H9 (cell line): ENCODE data around the gene MAPK14. TPM values are rescaled to one million over a fixed set of nuclear protein-coding genes. Genes with fewer than 3 reads are reported as not detected.

Experiments used
- DNase-seq: peaks from one replicate; pipeline ENCODE4 v3.0.0-alpha.2; 2017
- H2AFZ ChIP-seq: one replicate; pipeline ENCODE4 v1.6.1; 2013; ENCODE audit warnings: mild to moderate bottlenecking, low read length, control low read depth, moderate library complexity
- H2AK5ac ChIP-seq: 2 replicates; pipeline ENCODE4 v1.6.1; 2013; ENCODE audit warnings: low read length, control low read depth, mixed read lengths; ENCODE audit not compliant: insufficient read length
- H2BK120ac ChIP-seq: one replicate; pipeline ENCODE4 v1.6.1; 2013; ENCODE audit warnings: low read depth, mild to moderate bottlenecking, low read length, control low read depth, inconsistent platforms; ENCODE audit not compliant: poor library complexity, severe bottlenecking
- H2BK12ac ChIP-seq: 2 replicates; pipeline ENCODE4 v1.6.1; 2013; ENCODE audit warnings: low read length, control low read depth, mixed read lengths, low read depth; ENCODE audit not compliant: insufficient read length
- H2BK15ac ChIP-seq: 2 replicates; pipeline ENCODE4 v1.6.1; 2013; ENCODE audit warnings: low read depth, low read length, control low read depth
- H2BK20ac ChIP-seq: one replicate; pipeline ENCODE4 v1.6.1; 2013; ENCODE audit warnings: low read depth, mild to moderate bottlenecking, low read length, control low read depth, inconsistent platforms; ENCODE audit not compliant: poor library complexity, severe bottlenecking
- H2BK5ac ChIP-seq: 2 replicates; pipeline ENCODE4 v1.6.1; 2013; ENCODE audit warnings: low read length, control low read depth, mixed read lengths; ENCODE audit not compliant: insufficient read length
- H3K14ac ChIP-seq: 2 replicates; pipeline ENCODE4 v1.6.1; 2013; ENCODE audit warnings: low read length, control low read depth; ENCODE audit not compliant: insufficient read depth
- H3K18ac ChIP-seq: 2 replicates; pipeline ENCODE4 v1.6.1; 2013; ENCODE audit warnings: low read depth, mild to moderate bottlenecking, mixed read lengths, low read length, control low read depth; ENCODE audit not compliant: insufficient read length
- H3K23ac ChIP-seq: 2 replicates; pipeline ENCODE4 v1.6.1; 2013; ENCODE audit warnings: low read length, control low read depth, mixed read lengths, low read depth; ENCODE audit not compliant: insufficient read length
- H3K23me2 ChIP-seq: 2 replicates; pipeline ENCODE4 v1.6.1; 2013; ENCODE audit warnings: low read depth, mild to moderate bottlenecking, mixed read lengths, low read length, control low read depth; ENCODE audit not compliant: insufficient read length, poor library complexity, severe bottlenecking
- H3K27ac ChIP-seq: 2 replicates; pipeline ENCODE4 v1.5.1; 2013; ENCODE audit warnings: low read length, control low read depth, mixed read lengths, low read depth; ENCODE audit not compliant: insufficient read length
- H3K27me3 ChIP-seq: 2 replicates; pipeline ENCODE4 v1.6.1; 2013; ENCODE audit warnings: low read length, control low read depth, inconsistent platforms; ENCODE audit not compliant: insufficient read depth
- H3K4ac ChIP-seq: 2 replicates; pipeline ENCODE4 v1.6.1; 2013; ENCODE audit warnings: low read depth, mild to moderate bottlenecking, control low read depth, inconsistent platforms, low read length, moderate library complexity
- H3K4me1 ChIP-seq: 2 replicates; pipeline ENCODE4 v1.6.1; 2013; ENCODE audit warnings: low read length, control low read depth, inconsistent platforms; ENCODE audit not compliant: insufficient read depth
- H3K4me2 ChIP-seq: 2 replicates; pipeline ENCODE4 v1.6.1; 2013; ENCODE audit warnings: low read length, control low read depth, mixed read lengths; ENCODE audit not compliant: insufficient read length, insufficient read depth
- H3K56ac ChIP-seq: 2 replicates; pipeline ENCODE4 v1.6.1; 2013; ENCODE audit warnings: low read depth, mild to moderate bottlenecking, mixed read lengths, low read length, control low read depth; ENCODE audit not compliant: insufficient read length
- H3K79me1 ChIP-seq: 2 replicates; pipeline ENCODE4 v1.6.1; 2013; ENCODE audit warnings: low read depth, mild to moderate bottlenecking, moderate library complexity, low read length, control low read depth, inconsistent platforms; ENCODE audit not compliant: insufficient read depth, poor library complexity, severe bottlenecking
- H3K79me2 ChIP-seq: 2 replicates; pipeline ENCODE4 v1.6.1; 2013; ENCODE audit warnings: low read length, control low read depth, inconsistent platforms; ENCODE audit not compliant: insufficient read depth
- H3K9ac ChIP-seq: 2 replicates; pipeline ENCODE4 v1.6.1; 2013; ENCODE audit warnings: low read length, control low read depth, mixed read lengths; ENCODE audit not compliant: insufficient read length; ENCODE audit errors: extremely low read depth
- H3K9me3 ChIP-seq: one replicate; pipeline ENCODE4 v1.6.1; 2013; ENCODE audit warnings: low read depth, low read length, inconsistent platforms; ENCODE audit not compliant: control insufficient read depth
- H3T11ph ChIP-seq: one replicate; pipeline ENCODE4 v1.6.1; 2013; ENCODE audit warnings: mild to moderate bottlenecking, low read length, control low read depth, inconsistent platforms
- H4K20me1 ChIP-seq: one replicate; pipeline ENCODE4 v1.6.1; 2013; ENCODE audit not compliant: control insufficient read depth, insufficient read length, insufficient read depth
- H4K5ac ChIP-seq: 2 replicates; pipeline ENCODE4 v1.6.1; 2013; ENCODE audit warnings: low read depth, mild to moderate bottlenecking, mixed read lengths, low read length, control low read depth; ENCODE audit not compliant: insufficient read length
- H4K8ac ChIP-seq: replicated peaks from 2 replicates; pipeline ENCODE4 v1.6.1; 2013; ENCODE audit warnings: low read length, control low read depth, mixed read lengths, low read depth; ENCODE audit not compliant: insufficient read length
- H4K91ac ChIP-seq: 2 replicates; pipeline ENCODE4 v1.6.1; 2013; ENCODE audit warnings: low read depth, mild to moderate bottlenecking, moderate library complexity, mixed read lengths, low read length, control low read depth; ENCODE audit not compliant: insufficient read length
- H3K27ac Mint-ChIP-seq, 3 experiments: 2 replicates in 2 of 3; 3 replicates in 1 of 3; pipeline ENCODE4 v1.8.0; 2020 to 2021; ENCODE audit warnings: mixed read lengths in 3 of 3, mild to moderate bottlenecking in 1 of 3, moderate library complexity in 1 of 3
- H3K27me3 Mint-ChIP-seq: 2 replicates; pipeline ENCODE4 v1.8.0; 2021; ENCODE audit warnings: low read depth, mild to moderate bottlenecking, moderate library complexity, mixed read lengths
- H3K36me3 Mint-ChIP-seq, 3 experiments: 2 replicates in 2 of 3; 3 replicates in 1 of 3; pipeline ENCODE4 v1.8.0; 2020 to 2021; ENCODE audit warnings: low read depth in 3 of 3, mixed read lengths in 3 of 3; ENCODE audit not compliant: insufficient read depth in 1 of 3
- H3K4me1 Mint-ChIP-seq, 2 experiments: 2 replicates each; pipeline ENCODE4 v1.8.0; 2020; ENCODE audit warnings: mixed read lengths in 2 of 2
- H3K4me3 Mint-ChIP-seq, 2 experiments: 2 replicates in 1 of 2; 3 replicates in 1 of 2; pipeline ENCODE4 v1.8.0; 2020 to 2021; ENCODE audit warnings: mild to moderate bottlenecking in 2 of 2, mixed read lengths in 2 of 2, moderate library complexity in 1 of 2
- H3K9me3 Mint-ChIP-seq, 2 experiments: 2 replicates in 1 of 2; 3 replicates in 1 of 2; pipeline ENCODE4 v1.8.0; 2020; ENCODE audit warnings: mild to moderate bottlenecking in 2 of 2, mixed read lengths in 2 of 2, moderate library complexity in 1 of 2
- WGBS: extraction: QIAGEN DNeasy Blood & Tissue Kit; methylation state at CpG from one replicate; pipeline ENCODE4 v1.1.7; 2013; ENCODE audit warnings: missing lambda C conversion rate, low lambda C conversion rate, mixed read lengths; ENCODE audit not compliant: insufficient read length; ENCODE audit errors: extremely low coverage; 5-methylcytosine and 5-hydroxymethylcytosine counted together
- total RNA-seq: library from RNA; stranded (reverse); gene quantifications from 2 replicates; pipeline ENCODE4 v1.2.1, GENCODE V29; 2021
- TF ChIP-seq, protein P1 (sequence below): fragments of 200-600 bp; sonication (generic); conservative IDR thresholded peaks from 3 replicates; pipeline ENCODE4 v1.8.0; 2021; ENCODE audit warnings: antibody characterized with exemption, mild to moderate bottlenecking

The MAPK14 gene
- total RNA-seq, 1 experiment from 2014 or later: 40.5 TPM

DNA sequence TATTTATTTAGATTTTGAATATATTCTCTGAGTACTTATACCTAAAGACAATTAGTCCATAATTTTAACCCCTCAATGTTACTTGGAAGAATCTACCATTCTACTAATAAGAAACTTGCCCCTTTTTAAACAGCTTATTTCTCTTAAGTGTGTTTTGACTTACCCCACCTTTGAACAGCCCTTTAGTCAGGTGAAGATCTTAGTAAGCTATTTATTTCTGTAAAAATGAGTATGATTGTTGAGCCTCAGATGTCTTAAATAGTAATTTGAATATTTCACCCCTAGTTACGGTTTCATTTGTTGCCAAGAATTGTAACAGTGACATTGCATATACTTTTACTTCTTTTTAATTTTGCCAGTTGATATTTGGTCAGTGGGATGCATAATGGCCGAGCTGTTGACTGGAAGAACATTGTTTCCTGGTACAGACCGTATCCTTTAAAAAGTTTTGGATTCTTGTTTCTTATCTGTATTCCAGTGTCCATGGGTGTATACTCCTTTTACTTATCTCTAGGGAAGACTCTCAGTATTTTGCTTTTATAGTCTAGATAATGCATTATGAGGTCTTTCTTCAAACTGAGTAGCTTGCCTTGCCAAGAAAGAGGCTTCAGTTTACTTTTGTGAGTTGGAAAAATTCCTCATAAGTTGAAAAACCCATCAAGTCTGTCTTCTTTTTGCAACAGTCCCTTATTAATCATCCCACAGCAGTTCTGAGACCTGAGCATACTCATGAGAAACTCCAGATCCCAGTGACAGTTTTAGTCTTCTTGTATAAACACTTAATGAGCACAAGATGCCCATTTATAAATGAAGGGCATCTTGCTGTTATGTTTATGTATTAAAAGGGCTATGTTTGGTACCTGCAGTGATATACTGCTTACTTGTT lies 48.8 kb downstream of the MAPK14 start:
- Histone ChIP-seq H3K18ac (no peak overlapping the region), H3K56ac (no peak overlapping the region), H3K14ac (no peak overlapping the region), H2AK5ac (no peak overlapping the region), H4K8ac (no peak overlapping the region), H3K9ac (no peak overlapping the region), H3K79me1 (no peaks in the 10 kb centered on the region), H2BK12ac (no peak overlapping the region), H3K9me3 (no peaks in the 10 kb centered on the region), H3K27ac (no peak overlapping the region), H2BK20ac (no peak overlapping the region), H4K91ac (no peak overlapping the region), H2BK15ac (no peak overlapping the region), H3T11ph (no peak overlapping the region), H2BK120ac (no peak overlapping the region), H4K5ac (no peak overlapping the region), H3K79me2 (no peaks in the 10 kb centered on the region), H2BK5ac (no peak overlapping the region), H3K23ac (no peak overlapping the region), H3K27me3 (no peaks in the 10 kb centered on the region), H4K20me1 (no peaks in the 10 kb centered on the region), H3K4ac (no peak overlapping the region), H2AFZ (no peak overlapping the region), H3K4me1 (no peaks in the 10 kb centered on the region), H3K23me2 (no peaks in the 10 kb centered on the region), H3K4me2 (no peak overlapping the region)
- Mint-ChIP-seq H3K27me3 (no peaks in the 10 kb centered on the region), H3K36me3 (peaks cover 19 to 40% (median 22%) of the 10 kb centered on the region in 3 experiments; a peak in 6 of 7 replicates), H3K27ac (no peak overlapping the region), H3K9me3 (peaks cover 4 to 6% of the 10 kb centered on the region in 2 experiments; a peak in 2 of 5 replicates), H3K4me1 (peaks cover 4% of the 10 kb centered on the region in 2 experiments; a peak in 2 of 4 replicates), H3K4me3 (no peak overlapping the region)
- no CpG with 5 or more reads among the region's 3 CpGs for WGBS
- DNase-seq: no peak
- TF ChIP-seq, protein P1, sequence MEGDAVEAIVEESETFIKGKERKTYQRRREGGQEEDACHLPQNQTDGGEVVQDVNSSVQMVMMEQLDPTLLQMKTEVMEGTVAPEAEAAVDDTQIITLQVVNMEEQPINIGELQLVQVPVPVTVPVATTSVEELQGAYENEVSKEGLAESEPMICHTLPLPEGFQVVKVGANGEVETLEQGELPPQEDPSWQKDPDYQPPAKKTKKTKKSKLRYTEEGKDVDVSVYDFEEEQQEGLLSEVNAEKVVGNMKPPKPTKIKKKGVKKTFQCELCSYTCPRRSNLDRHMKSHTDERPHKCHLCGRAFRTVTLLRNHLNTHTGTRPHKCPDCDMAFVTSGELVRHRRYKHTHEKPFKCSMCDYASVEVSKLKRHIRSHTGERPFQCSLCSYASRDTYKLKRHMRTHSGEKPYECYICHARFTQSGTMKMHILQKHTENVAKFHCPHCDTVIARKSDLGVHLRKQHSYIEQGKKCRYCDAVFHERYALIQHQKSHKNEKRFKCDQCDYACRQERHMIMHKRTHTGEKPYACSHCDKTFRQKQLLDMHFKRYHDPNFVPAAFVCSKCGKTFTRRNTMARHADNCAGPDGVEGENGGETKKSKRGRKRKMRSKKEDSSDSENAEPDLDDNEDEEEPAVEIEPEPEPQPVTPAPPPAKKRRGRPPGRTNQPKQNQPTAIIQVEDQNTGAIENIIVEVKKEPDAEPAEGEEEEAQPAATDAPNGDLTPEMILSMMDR: no peak
